Lower leg skin (tissue), 3 donors: ENCODE measurements around the gene DHRS1.

Experiments
- POLR2A ChIP-seq, 2 donors: fragments of 450-650 bp; IDR thresholded peaks; one replicate each; pipeline ENCODE4 v1.6.1; 2016 to 2017; ENCODE audit warnings: antibody characterized with exemption in 2 of 2, mild to moderate bottlenecking in 1 of 2, moderate library complexity in 1 of 2
- TF ChIP-seq, protein P1 (sequence below), 3 donors: fragments of 450-650 bp; IDR thresholded peaks; one replicate each; pipeline ENCODE4 v1.5.1; 2016; ENCODE audit warnings: antibody characterized with exemption in 3 of 3, mild to moderate bottlenecking in 3 of 3, moderate library complexity in 2 of 3

GRCh38 chr14:24273422-24273998 is 26.1 kb downstream of the DHRS1 start:
- TF ChIP-seq, protein P1, sequence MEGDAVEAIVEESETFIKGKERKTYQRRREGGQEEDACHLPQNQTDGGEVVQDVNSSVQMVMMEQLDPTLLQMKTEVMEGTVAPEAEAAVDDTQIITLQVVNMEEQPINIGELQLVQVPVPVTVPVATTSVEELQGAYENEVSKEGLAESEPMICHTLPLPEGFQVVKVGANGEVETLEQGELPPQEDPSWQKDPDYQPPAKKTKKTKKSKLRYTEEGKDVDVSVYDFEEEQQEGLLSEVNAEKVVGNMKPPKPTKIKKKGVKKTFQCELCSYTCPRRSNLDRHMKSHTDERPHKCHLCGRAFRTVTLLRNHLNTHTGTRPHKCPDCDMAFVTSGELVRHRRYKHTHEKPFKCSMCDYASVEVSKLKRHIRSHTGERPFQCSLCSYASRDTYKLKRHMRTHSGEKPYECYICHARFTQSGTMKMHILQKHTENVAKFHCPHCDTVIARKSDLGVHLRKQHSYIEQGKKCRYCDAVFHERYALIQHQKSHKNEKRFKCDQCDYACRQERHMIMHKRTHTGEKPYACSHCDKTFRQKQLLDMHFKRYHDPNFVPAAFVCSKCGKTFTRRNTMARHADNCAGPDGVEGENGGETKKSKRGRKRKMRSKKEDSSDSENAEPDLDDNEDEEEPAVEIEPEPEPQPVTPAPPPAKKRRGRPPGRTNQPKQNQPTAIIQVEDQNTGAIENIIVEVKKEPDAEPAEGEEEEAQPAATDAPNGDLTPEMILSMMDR (IDR thresholded peaks at IDR 0.05): no peak
- no peak for TF ChIP-seq POLR2A (IDR thresholded peaks at IDR 0.05)
